Measurements from ENCODE around the gene EHHADH.
A peak's percentile ranks its signal among the peaks of the same experiment; 100 is the strongest.
"Not testable (repeated sequence)": the region's sequence is repeated elsewhere in the genome, so short reads cannot be mapped to it uniquely, and the experiment has no call there.

Gene EHHADH

DNA sequence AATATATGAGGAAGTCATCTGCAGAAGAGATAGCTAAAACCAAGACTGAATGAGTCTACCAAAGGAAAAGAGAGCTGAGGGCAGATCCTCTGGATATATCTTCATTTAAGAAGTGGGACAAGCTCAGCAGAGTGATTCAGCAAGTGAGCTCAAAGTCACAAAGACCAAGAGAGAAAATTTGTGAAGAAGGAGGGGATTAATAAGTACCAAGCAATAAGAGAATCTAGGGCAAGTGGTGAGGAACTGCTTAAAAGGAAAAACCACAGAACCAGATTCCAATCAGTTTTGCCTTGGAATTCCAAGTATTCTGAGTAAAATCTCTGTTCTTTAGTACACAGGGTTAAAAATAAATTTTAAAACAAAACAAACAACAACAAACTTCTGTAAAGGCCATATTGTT lies 3.6 kb downstream of the EHHADH start:
- H3K27me3 Mint-ChIP-seq (ENCODE audit: low read depth), result peaks cover 4% of the 10 kb centered on the region
- H3K27ac Mint-ChIP-seq, result peak overlapping the region in 1 of 3 experiments; percentile 21
- no peaks in the 10 kb centered on the region for H3K36me3 Mint-ChIP-seq (ENCODE audit: low read depth)
- peaks cover 6% of the 10 kb centered on the region for H3K9me3 Mint-ChIP-seq
- no peaks in the 10 kb centered on the region for H3K4me1 Mint-ChIP-seq
- TF ChIP-seq, protein P1, sequence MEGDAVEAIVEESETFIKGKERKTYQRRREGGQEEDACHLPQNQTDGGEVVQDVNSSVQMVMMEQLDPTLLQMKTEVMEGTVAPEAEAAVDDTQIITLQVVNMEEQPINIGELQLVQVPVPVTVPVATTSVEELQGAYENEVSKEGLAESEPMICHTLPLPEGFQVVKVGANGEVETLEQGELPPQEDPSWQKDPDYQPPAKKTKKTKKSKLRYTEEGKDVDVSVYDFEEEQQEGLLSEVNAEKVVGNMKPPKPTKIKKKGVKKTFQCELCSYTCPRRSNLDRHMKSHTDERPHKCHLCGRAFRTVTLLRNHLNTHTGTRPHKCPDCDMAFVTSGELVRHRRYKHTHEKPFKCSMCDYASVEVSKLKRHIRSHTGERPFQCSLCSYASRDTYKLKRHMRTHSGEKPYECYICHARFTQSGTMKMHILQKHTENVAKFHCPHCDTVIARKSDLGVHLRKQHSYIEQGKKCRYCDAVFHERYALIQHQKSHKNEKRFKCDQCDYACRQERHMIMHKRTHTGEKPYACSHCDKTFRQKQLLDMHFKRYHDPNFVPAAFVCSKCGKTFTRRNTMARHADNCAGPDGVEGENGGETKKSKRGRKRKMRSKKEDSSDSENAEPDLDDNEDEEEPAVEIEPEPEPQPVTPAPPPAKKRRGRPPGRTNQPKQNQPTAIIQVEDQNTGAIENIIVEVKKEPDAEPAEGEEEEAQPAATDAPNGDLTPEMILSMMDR (IDR thresholded peaks at IDR 0.05; ENCODE audit: unreplicated experiment in 3 of 3), result no peak
- H3K4me3 Mint-ChIP-seq, result no peak overlapping the region

GRCh38 chr3:185242642-185243041 lies 11.2 kb downstream of the EHHADH start:
- peaks cover 47% of the 10 kb centered on the region for H3K9me3 Mint-ChIP-seq
- H3K4me3 Mint-ChIP-seq, result no peak overlapping the region
- peaks cover 15% of the 10 kb centered on the region for H3K36me3 Mint-ChIP-seq (ENCODE audit: low read depth)
- H3K27ac Mint-ChIP-seq, result no peak overlapping the region
- TF ChIP-seq, protein P1 (IDR thresholded peaks at IDR 0.05; ENCODE audit: unreplicated experiment in 3 of 3), result no peak
- peaks cover 4% of the 10 kb centered on the region for H3K27me3 Mint-ChIP-seq (ENCODE audit: low read depth)
- no peaks in the 10 kb centered on the region for H3K4me1 Mint-ChIP-seq

- TF ChIP-seq, protein P1 (IDR thresholded peaks at IDR 0.05; ENCODE audit: unreplicated experiment in 3 of 3), result no peak
- no peaks in the 10 kb centered on the region for H3K4me1 Mint-ChIP-seq
- H3K27me3 Mint-ChIP-seq (ENCODE audit: low read depth), result no peaks in the 10 kb centered on the region
- H3K36me3 Mint-ChIP-seq (ENCODE audit: low read depth), result peaks cover 24% of the 10 kb centered on the region
- H3K4me3 Mint-ChIP-seq, result no peak overlapping the region
- H3K27ac Mint-ChIP-seq, result no peak overlapping the region
- peaks cover 46% of the 10 kb centered on the region for H3K9me3 Mint-ChIP-seq
These were observed 16.9 kb downstream of the EHHADH start for GRCh38 chr3:185236969-185237368.

DNA sequence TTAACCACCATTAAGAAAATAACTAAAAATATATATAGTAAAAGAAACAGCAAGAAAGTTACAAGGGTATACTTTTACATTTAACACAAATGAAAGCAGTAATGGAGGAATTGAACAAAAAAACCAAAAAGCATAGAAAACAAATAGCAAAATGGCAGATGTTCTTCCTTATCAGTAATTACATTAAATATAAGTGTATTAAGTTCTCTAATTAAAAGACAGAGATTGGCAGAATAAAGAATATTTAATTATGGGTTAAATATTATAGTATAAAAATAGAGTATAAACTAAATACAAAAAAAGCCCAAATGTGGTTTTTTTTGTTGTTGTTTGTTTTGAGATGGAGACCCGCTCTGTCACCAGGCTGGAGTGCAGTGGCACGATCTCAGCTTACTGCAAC lies 20.5 kb downstream of the EHHADH start:
- Mint-ChIP-seq H3K4me3 (no peak overlapping the region), H3K27ac (no peak overlapping the region), H3K27me3 (ENCODE audit: low read depth) (peaks cover 5% of the 10 kb centered on the region), H3K9me3 (peaks cover 25% of the 10 kb centered on the region), H3K4me1 (no peaks in the 10 kb centered on the region), H3K36me3 (ENCODE audit: low read depth) (peaks cover 23% of the 10 kb centered on the region)
- TF ChIP-seq, protein P1 (IDR thresholded peaks at IDR 0.05; ENCODE audit: unreplicated experiment in 3 of 3), result no peak

- H3K36me3 Mint-ChIP-seq (ENCODE audit: low read depth); H3K9me3 Mint-ChIP-seq; H3K4me3 Mint-ChIP-seq; H3K4me1 Mint-ChIP-seq; H3K27me3 Mint-ChIP-seq (ENCODE audit: low read depth); H3K27ac Mint-ChIP-seq: not testable (repeated sequence)
These were observed 27.3 kb downstream of the EHHADH start for GRCh38 chr3:185226526-185226925.

DNA sequence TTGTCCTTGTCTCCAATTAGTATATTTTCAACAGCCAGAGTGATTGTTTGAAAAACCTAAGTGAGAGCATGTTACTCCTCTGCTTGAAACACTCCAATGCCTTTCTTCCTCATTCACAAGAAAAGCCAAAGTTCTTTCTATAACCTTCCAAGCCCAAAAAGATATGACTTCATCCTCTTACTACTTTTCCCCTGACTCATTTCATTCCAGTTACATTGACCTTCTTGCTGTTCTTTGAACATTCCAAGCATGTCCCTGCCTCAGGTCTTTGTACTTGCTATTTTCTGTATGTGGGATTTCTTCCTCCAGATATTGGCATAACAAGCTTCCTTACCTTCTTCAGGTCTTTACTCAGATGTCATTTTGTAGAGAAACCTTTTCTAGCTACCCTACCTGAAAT lies 28.3 kb downstream of the EHHADH start:
- Mint-ChIP-seq H3K36me3 (ENCODE audit: low read depth) (no peaks in the 10 kb centered on the region), H3K4me1 (no peaks in the 10 kb centered on the region), H3K9me3 (no peaks in the 10 kb centered on the region), H3K27me3 (ENCODE audit: low read depth) (peaks cover 5% of the 10 kb centered on the region), H3K27ac (no peak overlapping the region), H3K4me3 (no peak overlapping the region)
- TF ChIP-seq, protein P1 (IDR thresholded peaks at IDR 0.05; ENCODE audit: unreplicated experiment in 3 of 3), result no peak

Measured in nephron (organoid).